Stimulated activated naive CD8-positive, alpha-beta T cell treated with anti-CD3 and anti-CD28 coated beads, Interleukin-15, amount 100 ng/mL, for 72 hours (primary cell): Measurements from ENCODE around the gene ESYT2.

Experiments
- ATAC-seq: fragments of 150-1000 bp; cut with Tn5 transposase; 2 replicates; pipeline ENCODE4 v1.10.0; 2021; ENCODE audit warnings: mild to moderate bottlenecking, moderate library complexity
- DNase-seq, 2 donors: peaks; one replicate each; pipeline ENCODE4 v3.0.0; 2021 to 2022
- H3K27ac Mint-ChIP-seq, 2 donors: one replicate each; pipeline ENCODE4 v1.8.0; 2022; ENCODE audit warnings: mild to moderate bottlenecking in 2 of 2, mixed read lengths in 2 of 2, moderate library complexity in 2 of 2
- H3K27me3 Mint-ChIP-seq: one replicate; pipeline ENCODE4 v1.8.0; 2022; ENCODE audit warnings: mixed read lengths
- H3K4me1 Mint-ChIP-seq: one replicate; pipeline ENCODE4 v1.8.0; 2022; ENCODE audit warnings: mild to moderate bottlenecking, mixed read lengths
- H3K4me3 Mint-ChIP-seq, 2 donors: one replicate each; pipeline ENCODE4 v1.8.0; 2022; ENCODE audit warnings: mild to moderate bottlenecking in 2 of 2, mixed read lengths in 2 of 2, moderate library complexity in 1 of 2
- H3K9me3 Mint-ChIP-seq, 2 donors: one replicate each; pipeline ENCODE4 v1.8.0; 2022; ENCODE audit warnings: mixed read lengths in 2 of 2

Gene ESYT2

GRCh38 chr7:158759245-158759614 lies 70.1 kb downstream of the ESYT2 start:
- peak overlapping the region in 1 of 2 donors; percentile 3 for H3K27ac Mint-ChIP-seq
- no peak for DNase-seq
- H3K9me3 Mint-ChIP-seq = no peaks in the 10 kb centered on the region
- no peak overlapping the region for H3K4me3 Mint-ChIP-seq
- no peaks in the 10 kb centered on the region for H3K27me3 Mint-ChIP-seq
- ATAC-seq = no peak
- H3K4me1 Mint-ChIP-seq = peaks cover 6% of the 10 kb centered on the region

GRCh38 chr7:158758586-158759244 lies 70.6 kb downstream of the ESYT2 start:
- no peaks in the 10 kb centered on the region for H3K9me3 Mint-ChIP-seq
- H3K4me1 Mint-ChIP-seq = peaks cover 6% of the 10 kb centered on the region
- DNase-seq = no peak
- H3K27me3 Mint-ChIP-seq = no peaks in the 10 kb centered on the region
- no peak overlapping the region for H3K4me3 Mint-ChIP-seq
- peak; percentile 57 for ATAC-seq
- H3K27ac Mint-ChIP-seq = no peak overlapping the region

GRCh38 chr7:158757404-158757989 lies 71.8 kb downstream of the ESYT2 start:
- no peaks in the 10 kb centered on the region for H3K27me3 Mint-ChIP-seq
- H3K4me3 Mint-ChIP-seq = no peak overlapping the region
- H3K27ac Mint-ChIP-seq = peak overlapping the region in 1 of 2 donors; percentile 65
- ATAC-seq (no peak), DNase-seq (no peak)
- no peaks in the 10 kb centered on the region for H3K9me3 Mint-ChIP-seq
- peaks cover 11% of the 10 kb centered on the region for H3K4me1 Mint-ChIP-seq

- no peak for DNase-seq
- Mint-ChIP-seq H3K9me3 (no peaks in the 10 kb centered on the region), H3K27me3 (no peaks in the 10 kb centered on the region), H3K4me3 (no peak overlapping the region), H3K27ac (peak overlapping the region in 1 of 2 donors; percentile 72), H3K4me1 (peaks cover 20% of the 10 kb centered on the region)
- ATAC-seq = no peak
These were observed 74.4 kb downstream of the ESYT2 start for GRCh38 chr7:158754746-158755444.

- ATAC-seq = no peak
- Mint-ChIP-seq H3K27me3 (no peaks in the 10 kb centered on the region), H3K27ac (peak overlapping the region in 1 of 2 donors; percentile 30), H3K4me1 (peaks cover 20% of the 10 kb centered on the region), H3K4me3 (no peak overlapping the region), H3K9me3 (no peaks in the 10 kb centered on the region)
- no peak for DNase-seq
These were observed 75.4 kb downstream of the ESYT2 start for GRCh38 chr7:158753900-158754299.

GRCh38 chr7:158751751-158752150 lies 77.6 kb downstream of the ESYT2 start:
- DNase-seq = no peak
- peak overlapping the region in 1 of 2 donors; percentile 4 for H3K27ac Mint-ChIP-seq
- peaks cover 20% of the 10 kb centered on the region for H3K4me1 Mint-ChIP-seq
- H3K9me3 Mint-ChIP-seq = no peaks in the 10 kb centered on the region
- no peak for ATAC-seq
- H3K27me3 Mint-ChIP-seq = no peaks in the 10 kb centered on the region
- no peak overlapping the region for H3K4me3 Mint-ChIP-seq

GRCh38 chr7:158751199-158751598 lies 78.1 kb downstream of the ESYT2 start:
- no peak overlapping the region for H3K27ac Mint-ChIP-seq

GRCh38 chr7:158750702-158751101 lies 78.6 kb downstream of the ESYT2 start:
- no peak for DNase-seq
- no peak for ATAC-seq
- peaks cover 20% of the 10 kb centered on the region for H3K4me1 Mint-ChIP-seq

More at GRCh38 chr7:158751199-158751598, 78.1 kb downstream of the ESYT2 start:
- DNase-seq = no peak
- H3K4me1 Mint-ChIP-seq = peaks cover 20% of the 10 kb centered on the region
- no peak for ATAC-seq
- H3K9me3 Mint-ChIP-seq = no peaks in the 10 kb centered on the region
- H3K4me3 Mint-ChIP-seq = no peak overlapping the region
- no peaks in the 10 kb centered on the region for H3K27me3 Mint-ChIP-seq

GRCh38 chr7:158749396-158749795 lies 79.9 kb downstream of the ESYT2 start:
- peaks cover 14% of the 10 kb centered on the region for H3K4me1 Mint-ChIP-seq
- H3K27ac Mint-ChIP-seq = no peak overlapping the region
- ATAC-seq = no peak
- H3K27me3 Mint-ChIP-seq = no peaks in the 10 kb centered on the region
- no peak for DNase-seq
- no peak overlapping the region for H3K4me3 Mint-ChIP-seq
- H3K9me3 Mint-ChIP-seq = no peaks in the 10 kb centered on the region

More at GRCh38 chr7:158750702-158751101, 78.6 kb downstream of the ESYT2 start:
- no peaks in the 10 kb centered on the region for H3K9me3 Mint-ChIP-seq
- H3K27ac Mint-ChIP-seq = no peak overlapping the region
- H3K4me3 Mint-ChIP-seq = no peak overlapping the region
- no peaks in the 10 kb centered on the region for H3K27me3 Mint-ChIP-seq

- ATAC-seq = no peak
- DNase-seq = no peak
- Mint-ChIP-seq H3K9me3 (no peaks in the 10 kb centered on the region), H3K4me3 (no peak overlapping the region), H3K27me3 (no peaks in the 10 kb centered on the region), H3K27ac (no peak overlapping the region), H3K4me1 (peaks cover 16% of the 10 kb centered on the region)
These were observed 81.0 kb downstream of the ESYT2 start for GRCh38 chr7:158748335-158748734.

GRCh38 chr7:158747408-158747807 lies 81.9 kb downstream of the ESYT2 start:
- Mint-ChIP-seq H3K27ac (no peak overlapping the region), H3K27me3 (no peaks in the 10 kb centered on the region), H3K9me3 (no peaks in the 10 kb centered on the region), H3K4me1 (peaks cover 20% of the 10 kb centered on the region), H3K4me3 (no peak overlapping the region)
- DNase-seq (no peak), ATAC-seq (no peak)

- no peak overlapping the region for H3K27ac Mint-ChIP-seq
These were observed 82.4 kb downstream of the ESYT2 start for GRCh38 chr7:158746957-158747356.

GRCh38 chr7:158745057-158745715 lies 84.1 kb downstream of the ESYT2 start:
- Mint-ChIP-seq H3K9me3 (no peaks in the 10 kb centered on the region), H3K27me3 (no peaks in the 10 kb centered on the region), H3K4me3 (no peak overlapping the region), H3K27ac (peak overlapping the region; percentile 27 to 56), H3K4me1 (peaks cover 31% of the 10 kb centered on the region)
- ATAC-seq (no peak), DNase-seq (no peak)

More at GRCh38 chr7:158746957-158747356, 82.4 kb downstream of the ESYT2 start:
- Mint-ChIP-seq H3K4me3 (no peak overlapping the region), H3K27me3 (no peaks in the 10 kb centered on the region), H3K4me1 (peaks cover 21% of the 10 kb centered on the region), H3K9me3 (no peaks in the 10 kb centered on the region)
- ATAC-seq (no peak), DNase-seq (no peak)

GRCh38 chr7:158744070-158744469 lies 85.2 kb downstream of the ESYT2 start:
- ATAC-seq = no peak
- H3K27me3 Mint-ChIP-seq = no peaks in the 10 kb centered on the region
- H3K4me3 Mint-ChIP-seq = no peak overlapping the region
- no peak overlapping the region for H3K27ac Mint-ChIP-seq
- no peaks in the 10 kb centered on the region for H3K9me3 Mint-ChIP-seq
- no peak for DNase-seq
- peaks cover 34% of the 10 kb centered on the region for H3K4me1 Mint-ChIP-seq

GRCh38 chr7:158743219-158743618 lies 86.1 kb downstream of the ESYT2 start:
- Mint-ChIP-seq H3K27me3 (no peaks in the 10 kb centered on the region), H3K4me1 (peaks cover 34% of the 10 kb centered on the region), H3K9me3 (no peaks in the 10 kb centered on the region), H3K4me3 (no peak overlapping the region), H3K27ac (peak overlapping the region in 1 of 2 donors; percentile 85)
- ATAC-seq (no peak), DNase-seq (no peak)
